Astrocyte (in vitro differentiated cells and primary cell): ENCODE data around the gene LRRFIP1. TPM values are rescaled to one million over a fixed set of nuclear protein-coding genes. Genes with fewer than 3 reads are reported as not detected.

ENCODE experiments used
- DNase-seq: peaks from one replicate; pipeline ENCODE4 v3.0.0-alpha.2; 2010; ENCODE audit warnings: low read depth
- FAIRE-seq: peaks from 2 replicates; lab custom pipeline; 2011; peaks lifted over from hg19 to GRCh38; lab: Jason Lieb, UNC
- H2AFZ ChIP-seq: 2 replicates; pipeline ENCODE4 v1.6.0; 2012; ENCODE audit warnings: low read depth, low read length, inconsistent platforms
- H3K27ac ChIP-seq: 2 replicates; pipeline ENCODE4 v1.5.1; 2011; ENCODE audit warnings: low read depth, low read length, inconsistent platforms
- H3K27me3 ChIP-seq: 2 replicates; pipeline ENCODE4 v1.6.0; 2011; ENCODE audit warnings: low read length, inconsistent platforms; ENCODE audit not compliant: insufficient read depth
- H3K36me3 ChIP-seq: 2 replicates; pipeline ENCODE4 v1.5.1; 2011; ENCODE audit warnings: low read length, inconsistent platforms; ENCODE audit not compliant: insufficient read depth
- H3K4me1 ChIP-seq: 2 replicates; pipeline ENCODE4 v1.5.1; 2011; ENCODE audit warnings: low read length, inconsistent platforms; ENCODE audit not compliant: insufficient read depth
- H3K4me2 ChIP-seq: 2 replicates; pipeline ENCODE4 v1.6.0; 2012; ENCODE audit warnings: low read length, inconsistent platforms
- H3K4me3 ChIP-seq: 2 replicates; pipeline ENCODE4 v1.5.1; 2011; ENCODE audit warnings: low read depth, mild to moderate bottlenecking, low read length, inconsistent platforms; ENCODE audit not compliant: insufficient read depth
- H3K79me2 ChIP-seq: 2 replicates; pipeline ENCODE4 v1.6.0; 2012; ENCODE audit warnings: mild to moderate bottlenecking, low read length, inconsistent platforms; ENCODE audit not compliant: insufficient read depth
- H3K9ac ChIP-seq: 2 replicates; pipeline ENCODE4 v1.6.0; 2012; ENCODE audit warnings: mild to moderate bottlenecking, low read length, inconsistent platforms
- H3K9me3 ChIP-seq: 2 replicates; pipeline ENCODE4 v1.5.1; 2012; ENCODE audit warnings: low read depth, mild to moderate bottlenecking, low read length, inconsistent platforms; ENCODE audit not compliant: insufficient read depth
- H4K20me1 ChIP-seq: 2 replicates; pipeline ENCODE4 v1.6.0; 2012; ENCODE audit warnings: low read length, inconsistent platforms; ENCODE audit not compliant: insufficient read depth
- H3K27ac Mint-ChIP-seq: one replicate; pipeline ENCODE4 v1.8.0; 2021; ENCODE audit warnings: mild to moderate bottlenecking, mixed read lengths; ENCODE audit not compliant: unreplicated experiment
- H3K27me3 Mint-ChIP-seq: one replicate; pipeline ENCODE4 v1.8.0; 2021; ENCODE audit warnings: low read depth, mixed read lengths; ENCODE audit not compliant: unreplicated experiment
- H3K36me3 Mint-ChIP-seq: one replicate; pipeline ENCODE4 v1.8.0; 2021; ENCODE audit warnings: low read depth, mixed read lengths; ENCODE audit not compliant: unreplicated experiment
- H3K4me1 Mint-ChIP-seq: one replicate; pipeline ENCODE4 v1.8.0; 2021; ENCODE audit warnings: low read depth, mixed read lengths; ENCODE audit not compliant: unreplicated experiment
- H3K4me3 Mint-ChIP-seq: one replicate; pipeline ENCODE4 v1.8.0; 2021; ENCODE audit warnings: mild to moderate bottlenecking, moderate library complexity, mixed read lengths; ENCODE audit not compliant: unreplicated experiment
- H3K9me3 Mint-ChIP-seq: one replicate; pipeline ENCODE4 v1.8.0; 2021; ENCODE audit warnings: mild to moderate bottlenecking, mixed read lengths; ENCODE audit not compliant: unreplicated experiment
- EZH2 ChIP-seq: IDR thresholded peaks from 2 replicates; pipeline ENCODE4 v1.6.1; 2012; ENCODE audit warnings: mild to moderate bottlenecking, low read length, inconsistent platforms; ENCODE audit not compliant: insufficient read depth
- total RNA-seq: library from RNA; stranded (reverse); gene quantifications from 2 replicates; pipeline ENCODE4 v1.2.1, GENCODE V29; 2021
- TF ChIP-seq, protein P1 (sequence below): IDR thresholded peaks from 2 replicates; pipeline ENCODE4 v1.5.1; 2011; ENCODE audit warnings: low read depth, mild to moderate bottlenecking, inconsistent platforms, low read length, moderate library complexity; ENCODE audit not compliant: insufficient read depth

Gene LRRFIP1
- total RNA-seq, 1 donor from 2014 or later, result 83.3 TPM

DNA sequence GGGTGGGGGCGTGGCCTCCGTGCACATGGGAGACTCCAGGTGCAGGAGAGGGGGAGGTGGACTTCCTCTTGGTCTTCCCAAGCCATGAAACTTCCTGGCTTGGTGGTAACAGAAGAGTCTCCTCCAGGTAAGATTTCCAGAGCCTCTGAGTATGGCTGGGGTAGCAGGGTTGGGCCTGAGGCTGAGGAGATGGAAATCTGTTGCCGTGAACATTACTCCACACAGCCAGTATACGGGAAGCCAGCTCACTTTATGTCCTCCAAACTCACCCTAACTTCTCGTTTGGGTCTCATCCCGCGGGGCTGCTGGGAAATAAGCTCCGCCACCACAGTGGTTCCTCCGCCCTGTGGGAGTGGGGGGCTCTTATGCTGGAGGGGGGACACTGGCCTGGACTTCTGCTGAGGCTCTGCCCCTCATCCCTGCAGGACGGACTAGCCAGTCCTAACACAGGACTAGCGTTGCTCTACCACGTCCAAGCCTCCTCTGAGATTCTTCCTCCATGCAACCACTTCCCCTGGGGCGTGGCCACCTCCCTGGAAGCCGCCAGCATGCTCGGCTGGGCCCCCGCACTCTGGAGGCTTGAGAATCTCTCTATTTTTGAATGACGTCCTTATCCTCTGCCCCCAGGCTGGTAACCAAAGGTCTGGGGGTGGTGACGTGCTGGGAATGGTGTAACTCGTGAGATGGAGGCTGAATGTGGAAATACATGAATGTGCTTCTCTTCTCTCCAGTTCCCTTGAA is 36.1 kb upstream of the LRRFIP1 start:
- FAIRE-seq (no peak), DNase-seq (no peak)
- Histone ChIP-seq H3K36me3 (no peaks in the 10 kb centered on the region), H3K9ac (no peak overlapping the region), H2AFZ (no peak overlapping the region), H3K4me3 (no peak overlapping the region), H4K20me1 (no peaks in the 10 kb centered on the region), H3K4me2 (peak overlapping the region; percentile 59), H3K27me3 (no peaks in the 10 kb centered on the region), H3K27ac (no peak overlapping the region), H3K4me1 (peaks cover 24% of the 10 kb centered on the region), H3K79me2 (no peaks in the 10 kb centered on the region), H3K9me3 (no peaks in the 10 kb centered on the region)
- H3K36me3 Mint-ChIP-seq, result no peaks in the 10 kb centered on the region
- peaks cover 10% of the 10 kb centered on the region for H3K4me1 Mint-ChIP-seq
- H3K27me3 Mint-ChIP-seq, result peaks cover 7% of the 10 kb centered on the region
- peaks cover 7% of the 10 kb centered on the region for H3K9me3 Mint-ChIP-seq
- no peak for TF ChIP-seq EZH2
- TF ChIP-seq, protein P1, sequence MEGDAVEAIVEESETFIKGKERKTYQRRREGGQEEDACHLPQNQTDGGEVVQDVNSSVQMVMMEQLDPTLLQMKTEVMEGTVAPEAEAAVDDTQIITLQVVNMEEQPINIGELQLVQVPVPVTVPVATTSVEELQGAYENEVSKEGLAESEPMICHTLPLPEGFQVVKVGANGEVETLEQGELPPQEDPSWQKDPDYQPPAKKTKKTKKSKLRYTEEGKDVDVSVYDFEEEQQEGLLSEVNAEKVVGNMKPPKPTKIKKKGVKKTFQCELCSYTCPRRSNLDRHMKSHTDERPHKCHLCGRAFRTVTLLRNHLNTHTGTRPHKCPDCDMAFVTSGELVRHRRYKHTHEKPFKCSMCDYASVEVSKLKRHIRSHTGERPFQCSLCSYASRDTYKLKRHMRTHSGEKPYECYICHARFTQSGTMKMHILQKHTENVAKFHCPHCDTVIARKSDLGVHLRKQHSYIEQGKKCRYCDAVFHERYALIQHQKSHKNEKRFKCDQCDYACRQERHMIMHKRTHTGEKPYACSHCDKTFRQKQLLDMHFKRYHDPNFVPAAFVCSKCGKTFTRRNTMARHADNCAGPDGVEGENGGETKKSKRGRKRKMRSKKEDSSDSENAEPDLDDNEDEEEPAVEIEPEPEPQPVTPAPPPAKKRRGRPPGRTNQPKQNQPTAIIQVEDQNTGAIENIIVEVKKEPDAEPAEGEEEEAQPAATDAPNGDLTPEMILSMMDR, result no peak
- H3K4me3 Mint-ChIP-seq, result no peak overlapping the region
- H3K27ac Mint-ChIP-seq, result no peak overlapping the region

DNA sequence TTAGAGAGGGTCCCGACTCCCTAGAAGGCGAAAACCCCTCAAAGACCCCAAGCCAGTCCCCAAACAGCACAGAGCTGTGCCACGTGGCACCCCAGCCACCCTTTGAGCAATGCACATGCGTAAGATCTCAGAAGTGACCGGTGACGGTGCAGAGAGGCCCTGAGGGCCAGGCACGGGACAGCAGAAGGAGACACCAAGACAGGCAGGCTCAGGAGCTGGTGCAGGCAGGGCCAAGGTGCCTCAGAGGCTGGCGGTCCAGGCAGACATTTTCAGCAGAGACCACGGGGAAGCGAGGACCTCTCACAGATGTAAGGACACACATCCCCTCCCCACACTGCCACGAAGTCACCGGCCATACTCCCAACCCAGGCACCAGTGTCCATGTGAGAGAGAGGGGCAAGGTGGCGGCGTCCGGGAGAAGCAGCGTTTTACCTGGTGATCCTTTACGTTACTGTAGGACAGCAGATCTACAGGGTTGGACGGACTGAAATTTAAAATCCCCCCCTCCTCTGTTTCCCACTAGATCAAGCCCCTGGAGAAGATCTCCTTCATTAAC is 34.9 kb upstream of the LRRFIP1 start:
- no peaks in the 10 kb centered on the region for H3K36me3 Mint-ChIP-seq
- Histone ChIP-seq H3K9me3 (no peaks in the 10 kb centered on the region), H2AFZ (no peak overlapping the region), H3K27me3 (no peaks in the 10 kb centered on the region), H3K27ac (no peak overlapping the region), H3K4me2 (no peak overlapping the region), H3K4me1 (peaks cover 24% of the 10 kb centered on the region), H3K9ac (no peak overlapping the region), H3K79me2 (no peaks in the 10 kb centered on the region), H4K20me1 (no peaks in the 10 kb centered on the region), H3K36me3 (no peaks in the 10 kb centered on the region), H3K4me3 (no peak overlapping the region)
- TF ChIP-seq, protein P1, result no peak
- TF ChIP-seq EZH2, result no peak
- DNase-seq, result no peak
- no peak for FAIRE-seq
- no peak overlapping the region for H3K4me3 Mint-ChIP-seq
- peaks cover 10% of the 10 kb centered on the region for H3K4me1 Mint-ChIP-seq
- no peak overlapping the region for H3K27ac Mint-ChIP-seq
- peaks cover 7% of the 10 kb centered on the region for H3K27me3 Mint-ChIP-seq
- H3K9me3 Mint-ChIP-seq, result peaks cover 3% of the 10 kb centered on the region

DNA sequence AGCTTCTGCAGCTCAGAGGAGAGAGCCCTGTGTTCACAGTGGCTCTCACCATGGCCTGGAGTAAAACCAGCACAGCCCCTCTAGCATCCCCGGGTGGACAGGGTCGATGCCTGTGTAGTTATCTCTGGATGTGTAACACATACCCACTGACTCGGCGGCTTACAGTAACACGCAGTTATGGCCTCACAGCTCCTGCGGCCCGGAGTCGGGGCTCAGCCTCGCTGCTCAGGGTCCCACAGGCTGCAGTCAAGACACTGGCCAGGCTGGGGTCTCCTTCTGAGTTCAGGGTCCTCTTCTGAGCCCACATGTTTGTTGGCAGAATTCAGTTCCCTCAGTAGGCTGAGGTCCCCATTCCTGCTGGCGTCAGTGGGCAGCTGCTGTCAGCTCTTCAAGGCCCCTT is 34.4 kb upstream of the LRRFIP1 start:
- Histone ChIP-seq H3K4me2 (no peak overlapping the region), H3K4me1 (peaks cover 24% of the 10 kb centered on the region), H4K20me1 (no peaks in the 10 kb centered on the region), H2AFZ (no peak overlapping the region), H3K4me3 (no peak overlapping the region), H3K9me3 (no peaks in the 10 kb centered on the region), H3K27ac (no peak overlapping the region), H3K36me3 (no peaks in the 10 kb centered on the region), H3K9ac (no peak overlapping the region), H3K27me3 (no peaks in the 10 kb centered on the region), H3K79me2 (no peaks in the 10 kb centered on the region)
- no peak overlapping the region for H3K27ac Mint-ChIP-seq
- FAIRE-seq, result no peak
- H3K27me3 Mint-ChIP-seq, result peaks cover 7% of the 10 kb centered on the region
- H3K36me3 Mint-ChIP-seq, result peaks cover 3% of the 10 kb centered on the region
- DNase-seq, result no peak
- peaks cover 10% of the 10 kb centered on the region for H3K4me1 Mint-ChIP-seq
- no peak overlapping the region for H3K4me3 Mint-ChIP-seq
- no peak for TF ChIP-seq EZH2
- TF ChIP-seq, protein P1, result no peak
- peaks cover 3% of the 10 kb centered on the region for H3K9me3 Mint-ChIP-seq
